GM21576 (cell line): ENCODE data around the gene PTCH1.

ENCODE experiments used
- ATAC-seq: cut with Tn5 transposase; IDR thresholded peaks from one replicate; pipeline ENCODE4 v1.9.1; 2021; ENCODE audit warnings: mild to moderate bottlenecking, moderate library complexity; ENCODE audit not compliant: unreplicated experiment

Gene PTCH1

GRCh38 chr9:95411054-95411892, 105.5 kb downstream of the PTCH1 start:
- no peak for ATAC-seq

- no peak for ATAC-seq
Measured at GRCh38 chr9:95409650-95410426, 106.9 kb downstream of the PTCH1 start.

GRCh38 chr9:95407524-95407923, 109.2 kb downstream of the PTCH1 start:
- no peak for ATAC-seq

GRCh38 chr9:95406121-95406520, 110.7 kb downstream of the PTCH1 start:
- no peak for ATAC-seq

GRCh38 chr9:95399261-95399660, 117.5 kb downstream of the PTCH1 start:
- no peak for ATAC-seq
